Endothelial cell of umbilical vein (primary cell): Measurements from ENCODE around the gene MIPEP. TPM values are rescaled to one million over a fixed set of nuclear protein-coding genes. Genes with fewer than 3 reads are reported as not detected.

Experiments
- BruUV-seq: library from RNA; stranded (reverse); fragments of 400-500 nt; replicated peaks from 2 replicates; lab custom pipeline; 2021; lab: Mats Ljungman, UMichigan
- CTCF ChIA-PET: fragments of 300-600, 350-600 bp; sonication (Branson Sonifier 250); formaldehyde crosslinking; loops from one replicate; lab custom pipeline; 2021; ENCODE audit warnings: antibody characterized with exemption, inconsistent platforms; lab: Charles Lee
- POLR2A ChIA-PET: fragments of 300-600, 350-600 bp; sonication (Branson Sonifier 250); formaldehyde crosslinking; loops from one replicate; lab custom pipeline; 2021; ENCODE audit warnings: antibody characterized with exemption, inconsistent platforms; lab: Charles Lee
- DNase-seq: peaks from one replicate; pipeline ENCODE4 v3.0.0-alpha.2; 2011; ENCODE audit warnings: low read depth, low spot score
- FAIRE-seq: peaks from 2 replicates; lab custom pipeline; 2011; peaks lifted over from hg19 to GRCh38; lab: Jason Lieb, UNC
- H2AFZ ChIP-seq: 2 replicates; pipeline ENCODE4 v1.6.0; 2012; ENCODE audit warnings: low read depth, low read length, control low read depth, inconsistent platforms
- H3K27ac ChIP-seq: 2 replicates; pipeline ENCODE4 v1.5.1; 2011; ENCODE audit warnings: low read depth, mild to moderate bottlenecking, control low read depth, low read length, moderate library complexity; ENCODE audit not compliant: insufficient read depth
- H3K27me3 ChIP-seq, 2 experiments: 2 replicates each; pipeline versions ENCODE4 v1.6.0 to v1.6.1; 2011; ENCODE audit warnings: low read length in 2 of 2, mixed read lengths in 1 of 2; ENCODE audit not compliant: control insufficient read depth in 2 of 2, insufficient read depth in 2 of 2
- H3K36me3 ChIP-seq, 2 experiments: 2 replicates in 1 of 2; 3 replicates in 1 of 2; pipeline ENCODE4 v1.5.1; 2011; ENCODE audit warnings: low read length in 2 of 2, mild to moderate bottlenecking in 1 of 2, moderate library complexity in 1 of 2; ENCODE audit not compliant: control insufficient read depth in 2 of 2, insufficient read depth in 2 of 2; ENCODE audit errors: extremely low read depth in 1 of 2
- H3K4me1 ChIP-seq: 3 replicates; pipeline ENCODE4 v1.5.1; 2011; ENCODE audit warnings: mild to moderate bottlenecking, low read length; ENCODE audit not compliant: control insufficient read depth, insufficient read depth; ENCODE audit errors: extremely low read depth
- H3K4me2 ChIP-seq: 2 replicates; pipeline ENCODE4 v1.6.1; 2011; ENCODE audit warnings: low read length, control low read depth, mixed read lengths; ENCODE audit not compliant: insufficient read depth
- H3K4me3 ChIP-seq, 3 experiments: fragments of 200-600 bp in 1 of 3; sonication (generic), shearing (Covaris generic) in 1 of 3; replicated peaks in 1 of 3; 2 replicates each; pipeline ENCODE4 v1.5.1; 2011 to 2016; ENCODE audit warnings: control low read depth in 3 of 3, low read length in 3 of 3, mild to moderate bottlenecking in 2 of 3, inconsistent platforms in 1 of 3, low read depth in 1 of 3, moderate library complexity in 1 of 3; ENCODE audit not compliant: insufficient read depth in 1 of 3
- H3K79me2 ChIP-seq: 2 replicates; pipeline ENCODE4 v1.6.0; 2012; ENCODE audit warnings: low read length, inconsistent platforms; ENCODE audit not compliant: control insufficient read depth, insufficient read depth
- H3K9ac ChIP-seq: replicated peaks from 2 replicates; pipeline ENCODE3; 2011; ENCODE audit warnings: low read length, control low read depth; ENCODE audit not compliant: insufficient read depth; ENCODE audit errors: extremely low read depth
- H3K9me1 ChIP-seq: replicated peaks from 3 replicates; pipeline ENCODE4 v1.6.0; 2011; ENCODE audit warnings: mild to moderate bottlenecking, low read length; ENCODE audit not compliant: control insufficient read depth, insufficient read depth; ENCODE audit errors: extremely low read depth
- H3K9me3 ChIP-seq: replicated peaks from 2 replicates; pipeline ENCODE4 v1.5.1; 2012; ENCODE audit warnings: low read length, inconsistent platforms; ENCODE audit not compliant: control insufficient read depth, insufficient read depth
- H4K20me1 ChIP-seq: replicated peaks from 2 replicates; pipeline ENCODE3; 2011; ENCODE audit warnings: mild to moderate bottlenecking, low read length; ENCODE audit not compliant: control insufficient read depth, insufficient read depth; ENCODE audit errors: extremely low read depth
- EZH2 ChIP-seq: IDR thresholded peaks from 2 replicates; pipeline ENCODE4 v1.6.1; 2012; ENCODE audit warnings: borderline replicate concordance, low read depth, mild to moderate bottlenecking, moderate library complexity, low read length, inconsistent platforms; ENCODE audit not compliant: severe bottlenecking
- FOS ChIP-seq: IDR thresholded peaks from 2 replicates; pipeline ENCODE4 v1.6.1; 2011; ENCODE audit warnings: mild to moderate bottlenecking, low read length, moderate library complexity, borderline replicate concordance; ENCODE audit not compliant: insufficient read depth
- GATA2 ChIP-seq: IDR thresholded peaks from 2 replicates; pipeline ENCODE4 v1.7.0; 2011; ENCODE audit warnings: low read depth, mild to moderate bottlenecking, moderate library complexity, mixed read lengths, low read length; ENCODE audit not compliant: insufficient read length, insufficient read depth
- JUN ChIP-seq: IDR thresholded peaks from 2 replicates; pipeline ENCODE4 v1.6.1; 2011; ENCODE audit warnings: borderline replicate concordance, low read depth; ENCODE audit not compliant: insufficient read length, insufficient read depth
- MYC ChIP-seq: IDR thresholded peaks from one replicate; pipeline ENCODE4 v1.6.1; 2011; ENCODE audit warnings: mild to moderate bottlenecking, low read depth, low read length
- POLR2A ChIP-seq: IDR thresholded peaks from 2 replicates; pipeline ENCODE4 v1.6.1; 2012; ENCODE audit warnings: low read depth, mild to moderate bottlenecking, control low read depth, low read length
- POLR2AphosphoS5 ChIP-seq: IDR thresholded peaks from 2 replicates; pipeline ENCODE4 v1.6.1; 2012; ENCODE audit warnings: low read depth, mild to moderate bottlenecking, control low read depth, low read length, moderate library complexity; ENCODE audit not compliant: insufficient read depth
- dilution Hi-C: fragments of 300-500 bp; cut with MboI; formaldehyde crosslinking; loops from one replicate; pipeline ENCODE4 v1.15.0; 2019; ENCODE audit warnings: low sequenced_read_pairs; ENCODE audit not compliant: extremely low pct_ligation_motif_present
- intact Hi-C: fragments of 100-400 bp; cut with micrococcal nuclease; formaldehyde crosslinking; loops from one replicate; pipeline ENCODE4 v1.10.0; 2022
- polyA plus RNA-seq, 4 experiments: library from polyadenylated mRNA; depleted of rRNA in 3 of 4; stranded (reverse) in 3 of 4; unstranded in 1 of 4; fragments of >200 nt; gene quantifications; 2 replicates each; pipeline versions ENCODE4 v1.2.1 to v1.2.3, GENCODE V29; 2011 to 2012; ENCODE audit warnings: missing spikeins in 1 of 4
- total RNA-seq: library from RNA; stranded (reverse); gene quantifications from 2 replicates; pipeline ENCODE4 v1.2.3, GENCODE V29; 2021
- TF ChIP-seq, protein P1 (sequence below): IDR thresholded peaks from 2 replicates; pipeline ENCODE4 v1.6.1; 2011; ENCODE audit not compliant: insufficient read depth, insufficient read length
- TF ChIP-seq, protein P2 (sequence below), 2 donors: IDR thresholded peaks; 1 replicate in 1 of 2; 2 replicates in 1 of 2; pipeline ENCODE4 v1.5.1; 2011; ENCODE audit warnings: low read length in 2 of 2, mild to moderate bottlenecking in 2 of 2, moderate library complexity in 2 of 2, control low read depth in 1 of 2, inconsistent platforms in 1 of 2, low read depth in 1 of 2; ENCODE audit not compliant: insufficient read depth in 1 of 2; ENCODE audit errors: extremely low read depth in 1 of 2

Gene MIPEP
- total and polyA plus RNA-seq, 2 donors (not counting 3 experiments of a cell fraction or from before 2014, with no cell fraction given): 12.4 to 19.2 TPM

DNA sequence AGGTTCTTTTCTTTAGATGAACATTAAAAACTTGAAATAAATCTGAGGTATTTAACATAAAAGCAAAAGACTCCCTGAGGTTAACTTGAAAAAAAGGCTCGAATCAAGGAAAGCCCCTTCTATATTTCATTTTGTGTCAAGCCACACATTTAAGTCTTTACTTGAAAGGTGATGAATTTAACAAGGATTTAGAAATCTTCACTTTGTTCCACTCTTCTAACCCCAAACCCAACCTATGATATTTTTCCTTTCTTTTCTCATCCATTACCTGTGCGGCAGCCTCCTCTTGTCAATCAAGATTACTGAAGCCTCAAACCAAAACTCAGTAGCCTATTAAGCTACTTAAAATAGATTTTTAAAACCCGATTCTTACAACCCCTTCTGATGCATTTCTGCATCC lies 33.8 kb downstream of the MIPEP start:
- Histone ChIP-seq H3K79me2 (no peaks in the 10 kb centered on the region), H3K4me2 (no peak overlapping the region), H3K36me3 (no peaks in the 10 kb centered on the region), H3K27me3 (no peaks in the 10 kb centered on the region), H3K9me1 (no peaks in the 10 kb centered on the region), H3K27ac (no peak overlapping the region), H3K4me3 (no peak overlapping the region), H3K4me1 (peaks cover 16% of the 10 kb centered on the region), H2AFZ (no peak overlapping the region), H4K20me1 (no peaks in the 10 kb centered on the region), H3K9ac (no peak overlapping the region), H3K9me3 (no peaks in the 10 kb centered on the region)
- DNase-seq (no peak), FAIRE-seq (no peak)
- POLR2A ChIA-PET: no interaction called here
- intact Hi-C loops (no loop called here), dilution Hi-C loops (no loop called here)
- no TSS peak for BruUV-seq
- CTCF ChIA-PET: interaction anchor here (1.0 kb wide), 1 partner anchor 113 kb away, joined by 3 read pairs; no protein-coding TSS in a partner anchor
- TF ChIP-seq GATA2: no peak
- TF ChIP-seq JUN: no peak
- no peak for TF ChIP-seq MYC
- no peak for TF ChIP-seq POLR2AphosphoS5
- no peak for TF ChIP-seq POLR2A
- TF ChIP-seq, protein P1, sequence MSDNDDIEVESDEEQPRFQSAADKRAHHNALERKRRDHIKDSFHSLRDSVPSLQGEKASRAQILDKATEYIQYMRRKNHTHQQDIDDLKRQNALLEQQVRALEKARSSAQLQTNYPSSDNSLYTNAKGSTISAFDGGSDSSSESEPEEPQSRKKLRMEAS: no peak
- no peak for TF ChIP-seq EZH2
- TF ChIP-seq, protein P2, sequence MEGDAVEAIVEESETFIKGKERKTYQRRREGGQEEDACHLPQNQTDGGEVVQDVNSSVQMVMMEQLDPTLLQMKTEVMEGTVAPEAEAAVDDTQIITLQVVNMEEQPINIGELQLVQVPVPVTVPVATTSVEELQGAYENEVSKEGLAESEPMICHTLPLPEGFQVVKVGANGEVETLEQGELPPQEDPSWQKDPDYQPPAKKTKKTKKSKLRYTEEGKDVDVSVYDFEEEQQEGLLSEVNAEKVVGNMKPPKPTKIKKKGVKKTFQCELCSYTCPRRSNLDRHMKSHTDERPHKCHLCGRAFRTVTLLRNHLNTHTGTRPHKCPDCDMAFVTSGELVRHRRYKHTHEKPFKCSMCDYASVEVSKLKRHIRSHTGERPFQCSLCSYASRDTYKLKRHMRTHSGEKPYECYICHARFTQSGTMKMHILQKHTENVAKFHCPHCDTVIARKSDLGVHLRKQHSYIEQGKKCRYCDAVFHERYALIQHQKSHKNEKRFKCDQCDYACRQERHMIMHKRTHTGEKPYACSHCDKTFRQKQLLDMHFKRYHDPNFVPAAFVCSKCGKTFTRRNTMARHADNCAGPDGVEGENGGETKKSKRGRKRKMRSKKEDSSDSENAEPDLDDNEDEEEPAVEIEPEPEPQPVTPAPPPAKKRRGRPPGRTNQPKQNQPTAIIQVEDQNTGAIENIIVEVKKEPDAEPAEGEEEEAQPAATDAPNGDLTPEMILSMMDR (IDR thresholded peaks at IDR 0.05; ENCODE audit: extremely low read depth in 1 of 2, insufficient read depth in 1 of 2, low read depth in 1 of 2, low read length in 2 of 2): no peak
- TF ChIP-seq FOS: no peak
